ENCODE results near the gene ADAMTSL3. TPM values are rescaled to one million over a fixed set of nuclear protein-coding genes. Genes with fewer than 3 reads are reported as not detected.

ADAMTSL3 gene
- total and polyA plus RNA-seq, 2 of the 4 experiments (the other 2 are of a cell fraction) = under 0.01 to 0.02 TPM

GRCh38 chr15:83927704-83928391 lies 273.9 kb downstream of the ADAMTSL3 start:
- TF ChIP-seq CTCF (conservative IDR thresholded peaks at IDR 0.05; ENCODE audit: low read depth, low read length) (no peak), MAFK (IDR thresholded peaks at IDR 0.05; ENCODE audit: low read depth, low read length) (no peak), CEBPB (IDR thresholded peaks at IDR 0.05; ENCODE audit: low read depth, low read length) (no peak), RCOR1 (IDR thresholded peaks at IDR 0.05; ENCODE audit: insufficient replicate concordance, low read length) (no peak), POLR2A (IDR thresholded peaks at IDR 0.05; ENCODE audit: low read depth, low read length) (no peak), RAD21 (IDR thresholded peaks at IDR 0.05; ENCODE audit: low read length) (no peak), NFE2L2 (IDR thresholded peaks at IDR 0.05; ENCODE audit: low read depth, low read length) (no peak), FOS (IDR thresholded peaks at IDR 0.05; ENCODE audit: low read depth, low read length) (no peak), USF2 (IDR thresholded peaks at IDR 0.05; ENCODE audit: low read depth, low read length) (no peak), CHD1 (IDR thresholded peaks at IDR 0.05; ENCODE audit: low read depth, low read length) (no peak), SMC3 (IDR thresholded peaks at IDR 0.05; ENCODE audit: low read depth, low read length) (no peak), RFX5 (IDR thresholded peaks at IDR 0.05; ENCODE audit: low read depth, low read length) (no peak), ELK1 (IDR thresholded peaks at IDR 0.05; ENCODE audit: borderline replicate concordance, low read depth, low read length) (no peak), MXI1 (IDR thresholded peaks at IDR 0.05; ENCODE audit: borderline replicate concordance, low read depth, low read length) (no peak), BHLHE40 (IDR thresholded peaks at IDR 0.05; ENCODE audit: low read depth, low read length) (no peak), MAZ (IDR thresholded peaks at IDR 0.05; ENCODE audit: borderline replicate concordance, low read depth, low read length) (no peak)
- H2BK15ac ChIP-seq (ENCODE audit: low read depth, low read length) = no peak overlapping the region
- H3K14ac ChIP-seq (replicated peaks; ENCODE audit: low read depth, low read length) = no peak overlapping the region
- dilution Hi-C loops (cut with HindIII; ENCODE audit: low sequenced_read_pairs, unreplicated experiment) (no loop called here), in situ Hi-C loops (cut with MboI; ENCODE audit: low sequenced_read_pairs) (no loop called here), intact Hi-C loops (cut with micrococcal nuclease) (no loop called here)
- H3K4me3 ChIP-seq (ENCODE audit: insufficient read depth, low read depth, low read length) = no peak overlapping the region
- H2AK9ac ChIP-seq (replicated peaks; ENCODE audit: low read depth, low read length, poor library complexity) = no peak overlapping the region
- H3K56ac ChIP-seq (ENCODE audit: extremely low read depth, insufficient read depth, low read length) = no peak overlapping the region
- no peak overlapping the region for H3K23ac ChIP-seq (ENCODE audit: low read depth, low read length)
- no peak overlapping the region for H3K18ac ChIP-seq (ENCODE audit: low read depth, low read length)
- H3K9me3 ChIP-seq (ENCODE audit: control insufficient read depth, insufficient read depth, low read length) = no peaks in the 10 kb centered on the region; the same call in 1 of the 2 replicates
- H3K4me2 ChIP-seq (ENCODE audit: low read depth, low read length) = no peak overlapping the region
- H2BK120ac ChIP-seq (ENCODE audit: low read depth, low read length) = no peak overlapping the region
- no peak overlapping the region for H2BK20ac ChIP-seq (ENCODE audit: low read depth, low read length)
- H2AK5ac ChIP-seq (ENCODE audit: low read depth, low read length) = no peak overlapping the region
- POLR2A ChIA-PET (ENCODE audit: unreplicated experiment) = no interaction called here
- no peaks in the 10 kb centered on the region; the same call in 1 of the 2 replicates for H3K27me3 ChIP-seq (ENCODE audit: control insufficient read depth, insufficient read depth, low read length)
- H3K9me1 ChIP-seq (ENCODE audit: insufficient read depth, low read length) = no peaks in the 10 kb centered on the region
- WGBS, 2 experiments (ENCODE audit: extremely low coverage in 2 of 2, insufficient read length in 1 of 2) = no CpG with 5 or more reads among the region's 2 CpGs
- ATAC-seq (ENCODE audit: low read depth) (no peak), DNase-seq (no peak)
- CTCF ChIA-PET = interaction anchor here (0.7 kb wide), 1 partner anchor 175 kb away, joined by 3 read pairs; no protein-coding TSS in a partner anchor
- H3K4ac ChIP-seq (ENCODE audit: low read depth, low read length) = no peak overlapping the region
- no peak overlapping the region for H4K8ac ChIP-seq (ENCODE audit: low read depth in 2 of 2, low read length in 2 of 2)
- H4K91ac ChIP-seq (ENCODE audit: insufficient read depth, low read depth, low read length) = no peak overlapping the region
- H3K27ac ChIP-seq (ENCODE audit: insufficient read depth, low read length) = no peak overlapping the region
- H4K5ac ChIP-seq (ENCODE audit: low read depth, low read length) = no peak overlapping the region
- no peaks in the 10 kb centered on the region for H3K4me1 ChIP-seq (ENCODE audit: control insufficient read depth, insufficient read depth, low read length)
- no peak overlapping the region for H3K9ac ChIP-seq (ENCODE audit: low read depth, low read length)
- no peaks in the 10 kb centered on the region for H3K36me3 ChIP-seq (ENCODE audit: control insufficient read depth, insufficient read depth, low read length)
- H3K79me1 ChIP-seq (ENCODE audit: low read depth in 1 of 2, low read length in 2 of 2) = no peaks in the 10 kb centered on the region
- H4K20me1 ChIP-seq (ENCODE audit: insufficient read depth, low read length) = no peaks in the 10 kb centered on the region
- no TSS peak for BruUV-seq (replicated peaks)
- H2AFZ ChIP-seq (replicated peaks; ENCODE audit: low read length, poor library complexity) = no peak overlapping the region
- no peak overlapping the region for H2BK5ac ChIP-seq (ENCODE audit: low read depth, low read length, poor library complexity, severe bottlenecking)
